H1 (cell line): ENCODE results near the gene ZNF597. TPM values are rescaled to one million over a fixed set of nuclear protein-coding genes. Genes with fewer than 3 reads are reported as not detected.

Source experiments
- CEBPB ChIP-seq: IDR thresholded peaks from 2 replicates; pipeline ENCODE4 v1.6.1; 2012; ENCODE audit warnings: low read depth, low read length
- EZH2 ChIP-seq: fragments of 200-600 bp; sonication (generic); IDR thresholded peaks from 2 replicates; pipeline ENCODE4 v1.7.1; 2012; ENCODE audit warnings: low read depth, mild to moderate bottlenecking, moderate library complexity, low read length, inconsistent platforms; ENCODE audit not compliant: severe bottlenecking
- JUN ChIP-seq: IDR thresholded peaks from 2 replicates; pipeline ENCODE4 v1.6.1; 2011; ENCODE audit warnings: low read depth, mild to moderate bottlenecking, improper control_type of control experiment, low read length
- KDM4A ChIP-seq: IDR thresholded peaks from one replicate; pipeline ENCODE4 v1.7.1; 2012; ENCODE audit warnings: low read depth, mild to moderate bottlenecking, moderate library complexity, low read length, inconsistent platforms; ENCODE audit not compliant: severe bottlenecking
- KDM5A ChIP-seq: fragments of 200-600 bp; IDR thresholded peaks from 2 replicates; pipeline ENCODE4 v1.7.1; 2012; ENCODE audit warnings: mild to moderate bottlenecking, low read length, inconsistent platforms, mixed read lengths
- POLR2AphosphoS5 ChIP-seq: IDR thresholded peaks from 2 replicates; pipeline ENCODE4 v1.6.1; 2011; ENCODE audit warnings: low read depth, low read length
- POU5F1 ChIP-seq: IDR thresholded peaks from 2 replicates; pipeline ENCODE4 v1.6.1; 2011; ENCODE audit warnings: low read depth, mild to moderate bottlenecking, low read length, moderate library complexity
- RBBP5 ChIP-seq: IDR thresholded peaks from 2 replicates; pipeline ENCODE4 v1.7.1; 2012; ENCODE audit warnings: low read depth, mild to moderate bottlenecking, inconsistent platforms, low read length, moderate library complexity, borderline replicate concordance
- SAP30 ChIP-seq: fragments of 300-600 bp; sonication (generic); IDR thresholded peaks from 2 replicates; pipeline ENCODE4 v1.7.1; 2012; ENCODE audit warnings: low read length, moderate library complexity, mild to moderate bottlenecking, inconsistent platforms; ENCODE audit not compliant: insufficient read depth, insufficient replicate concordance
- SIX5 ChIP-seq: IDR thresholded peaks from 2 replicates; pipeline ENCODE4 v1.6.1; 2011; ENCODE audit warnings: mild to moderate bottlenecking, low read depth, low read length
- ZNF274 ChIP-seq: IDR thresholded peaks from 2 replicates; pipeline ENCODE4 v1.7.0; 2012; ENCODE audit warnings: low read length, borderline replicate concordance; ENCODE audit errors: extremely low read depth
- polyA plus RNA-seq, 7 experiments: library from polyadenylated mRNA; depleted of rRNA in 3 of 7; stranded (reverse) in 5 of 7; unstranded in 2 of 7; fragments of >200 nt in 5 of 7; fragments of 200-250 nt in 2 of 7; gene quantifications; 1 replicate in 5 of 7; 2 replicates in 1 of 7; 4 replicates in 1 of 7; pipeline versions ENCODE4 v1.2.1 to v1.2.3, GENCODE V29; 2011 to 2013; ENCODE audit warnings: missing spikeins in 2 of 7, mixed read lengths in 2 of 7
- total RNA-seq: library from RNA; stranded (reverse); fragmentation: NEBNext Ultra II Directional; extraction: Animal tissue kit (Norgen Biotek cat#: 25700); gene quantifications from 2 replicates; pipeline ENCODE4 v1.2.1, GENCODE V29; 2021
- TF ChIP-seq, protein P1 (sequence below): fragments of 300-600 bp; sonication (generic); IDR thresholded peaks from 2 replicates; pipeline ENCODE4 v1.7.1; 2012; ENCODE audit warnings: low read length, moderate library complexity, mild to moderate bottlenecking, inconsistent platforms; ENCODE audit not compliant: insufficient replicate concordance

The ZNF597 gene
- total and polyA plus RNA-seq, 2 of the 8 experiments (the other 6 are each of a cell fraction or from before 2014, with no cell fraction given): 0.68 to 2.6 TPM

DNA sequence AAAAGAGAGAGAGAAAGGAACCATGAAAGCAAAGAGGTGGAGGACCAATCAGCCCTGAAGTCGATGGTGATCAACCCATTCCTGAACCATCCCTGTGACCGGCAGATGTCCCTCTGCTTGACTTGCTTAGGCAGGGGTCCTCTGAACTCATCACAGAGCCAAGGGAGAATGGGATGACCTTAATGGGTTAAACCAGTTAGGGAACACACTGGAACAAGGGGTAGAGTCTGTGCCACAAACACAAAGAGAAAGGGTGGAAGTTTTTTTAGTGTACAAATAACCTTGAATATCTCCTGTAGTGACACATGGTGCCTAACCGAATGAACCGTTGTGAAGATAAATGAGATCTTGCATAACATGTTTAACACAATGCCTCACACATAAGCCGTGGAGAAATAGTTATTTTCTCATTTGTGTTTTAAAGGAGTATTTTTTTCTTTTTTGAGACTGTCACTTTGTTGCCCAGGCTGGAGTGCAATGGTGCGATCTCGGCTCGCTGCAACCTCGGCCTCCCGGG lies 11.4 kb upstream of the ZNF597 start (continued):
- TF ChIP-seq, protein P1, sequence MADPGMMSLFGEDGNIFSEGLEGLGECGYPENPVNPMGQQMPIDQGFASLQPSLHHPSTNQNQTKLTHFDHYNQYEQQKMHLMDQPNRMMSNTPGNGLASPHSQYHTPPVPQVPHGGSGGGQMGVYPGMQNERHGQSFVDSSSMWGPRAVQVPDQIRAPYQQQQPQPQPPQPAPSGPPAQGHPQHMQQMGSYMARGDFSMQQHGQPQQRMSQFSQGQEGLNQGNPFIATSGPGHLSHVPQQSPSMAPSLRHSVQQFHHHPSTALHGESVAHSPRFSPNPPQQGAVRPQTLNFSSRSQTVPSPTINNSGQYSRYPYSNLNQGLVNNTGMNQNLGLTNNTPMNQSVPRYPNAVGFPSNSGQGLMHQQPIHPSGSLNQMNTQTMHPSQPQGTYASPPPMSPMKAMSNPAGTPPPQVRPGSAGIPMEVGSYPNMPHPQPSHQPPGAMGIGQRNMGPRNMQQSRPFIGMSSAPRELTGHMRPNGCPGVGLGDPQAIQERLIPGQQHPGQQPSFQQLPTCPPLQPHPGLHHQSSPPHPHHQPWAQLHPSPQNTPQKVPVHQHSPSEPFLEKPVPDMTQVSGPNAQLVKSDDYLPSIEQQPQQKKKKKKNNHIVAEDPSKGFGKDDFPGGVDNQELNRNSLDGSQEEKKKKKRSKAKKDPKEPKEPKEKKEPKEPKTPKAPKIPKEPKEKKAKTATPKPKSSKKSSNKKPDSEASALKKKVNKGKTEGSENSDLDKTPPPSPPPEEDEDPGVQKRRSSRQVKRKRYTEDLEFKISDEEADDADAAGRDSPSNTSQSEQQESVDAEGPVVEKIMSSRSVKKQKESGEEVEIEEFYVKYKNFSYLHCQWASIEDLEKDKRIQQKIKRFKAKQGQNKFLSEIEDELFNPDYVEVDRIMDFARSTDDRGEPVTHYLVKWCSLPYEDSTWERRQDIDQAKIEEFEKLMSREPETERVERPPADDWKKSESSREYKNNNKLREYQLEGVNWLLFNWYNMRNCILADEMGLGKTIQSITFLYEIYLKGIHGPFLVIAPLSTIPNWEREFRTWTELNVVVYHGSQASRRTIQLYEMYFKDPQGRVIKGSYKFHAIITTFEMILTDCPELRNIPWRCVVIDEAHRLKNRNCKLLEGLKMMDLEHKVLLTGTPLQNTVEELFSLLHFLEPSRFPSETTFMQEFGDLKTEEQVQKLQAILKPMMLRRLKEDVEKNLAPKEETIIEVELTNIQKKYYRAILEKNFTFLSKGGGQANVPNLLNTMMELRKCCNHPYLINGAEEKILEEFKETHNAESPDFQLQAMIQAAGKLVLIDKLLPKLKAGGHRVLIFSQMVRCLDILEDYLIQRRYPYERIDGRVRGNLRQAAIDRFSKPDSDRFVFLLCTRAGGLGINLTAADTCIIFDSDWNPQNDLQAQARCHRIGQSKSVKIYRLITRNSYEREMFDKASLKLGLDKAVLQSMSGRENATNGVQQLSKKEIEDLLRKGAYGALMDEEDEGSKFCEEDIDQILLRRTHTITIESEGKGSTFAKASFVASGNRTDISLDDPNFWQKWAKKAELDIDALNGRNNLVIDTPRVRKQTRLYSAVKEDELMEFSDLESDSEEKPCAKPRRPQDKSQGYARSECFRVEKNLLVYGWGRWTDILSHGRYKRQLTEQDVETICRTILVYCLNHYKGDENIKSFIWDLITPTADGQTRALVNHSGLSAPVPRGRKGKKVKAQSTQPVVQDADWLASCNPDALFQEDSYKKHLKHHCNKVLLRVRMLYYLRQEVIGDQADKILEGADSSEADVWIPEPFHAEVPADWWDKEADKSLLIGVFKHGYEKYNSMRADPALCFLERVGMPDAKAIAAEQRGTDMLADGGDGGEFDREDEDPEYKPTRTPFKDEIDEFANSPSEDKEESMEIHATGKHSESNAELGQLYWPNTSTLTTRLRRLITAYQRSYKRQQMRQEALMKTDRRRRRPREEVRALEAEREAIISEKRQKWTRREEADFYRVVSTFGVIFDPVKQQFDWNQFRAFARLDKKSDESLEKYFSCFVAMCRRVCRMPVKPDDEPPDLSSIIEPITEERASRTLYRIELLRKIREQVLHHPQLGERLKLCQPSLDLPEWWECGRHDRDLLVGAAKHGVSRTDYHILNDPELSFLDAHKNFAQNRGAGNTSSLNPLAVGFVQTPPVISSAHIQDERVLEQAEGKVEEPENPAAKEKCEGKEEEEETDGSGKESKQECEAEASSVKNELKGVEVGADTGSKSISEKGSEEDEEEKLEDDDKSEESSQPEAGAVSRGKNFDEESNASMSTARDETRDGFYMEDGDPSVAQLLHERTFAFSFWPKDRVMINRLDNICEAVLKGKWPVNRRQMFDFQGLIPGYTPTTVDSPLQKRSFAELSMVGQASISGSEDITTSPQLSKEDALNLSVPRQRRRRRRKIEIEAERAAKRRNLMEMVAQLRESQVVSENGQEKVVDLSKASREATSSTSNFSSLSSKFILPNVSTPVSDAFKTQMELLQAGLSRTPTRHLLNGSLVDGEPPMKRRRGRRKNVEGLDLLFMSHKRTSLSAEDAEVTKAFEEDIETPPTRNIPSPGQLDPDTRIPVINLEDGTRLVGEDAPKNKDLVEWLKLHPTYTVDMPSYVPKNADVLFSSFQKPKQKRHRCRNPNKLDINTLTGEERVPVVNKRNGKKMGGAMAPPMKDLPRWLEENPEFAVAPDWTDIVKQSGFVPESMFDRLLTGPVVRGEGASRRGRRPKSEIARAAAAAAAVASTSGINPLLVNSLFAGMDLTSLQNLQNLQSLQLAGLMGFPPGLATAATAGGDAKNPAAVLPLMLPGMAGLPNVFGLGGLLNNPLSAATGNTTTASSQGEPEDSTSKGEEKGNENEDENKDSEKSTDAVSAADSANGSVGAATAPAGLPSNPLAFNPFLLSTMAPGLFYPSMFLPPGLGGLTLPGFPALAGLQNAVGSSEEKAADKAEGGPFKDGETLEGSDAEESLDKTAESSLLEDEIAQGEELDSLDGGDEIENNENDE: no peak
- TF ChIP-seq RBBP5 (no peak), ZNF274 (no peak), KDM5A (no peak), JUN (no peak), CEBPB (no peak), SAP30 (no peak), POLR2AphosphoS5 (no peak), EZH2 (no peak), KDM4A (no peak), POU5F1 (no peak), SIX5 (no peak)
